SK-N-SH treated with all-trans-retinoic acid at 6 μM for 48 hours (cell line): ENCODE measurements around the gene LRIF1.
"Not testable (repeated sequence)": the region's sequence is repeated elsewhere in the genome, so short reads cannot be mapped to it uniquely, and the experiment has no call there.

Experiments
- ATAC-seq: fragments of 200-7000 bp; cut with Tn5 transposase; 3 replicates; pipeline ENCODE4 v1.9.1; 2020; ENCODE audit warnings: mild to moderate bottlenecking, moderate library complexity
- ARNTL ChIP-seq: fragments of 450-650 bp; formaldehyde crosslinking; IDR thresholded peaks from 2 replicates; pipeline ENCODE4 v1.5.0; 2020; ENCODE audit warnings: low read depth, mild to moderate bottlenecking, moderate library complexity, borderline replicate concordance
- CREB5 ChIP-seq: fragments of 250-450 bp; sonication (Bioruptor Pico); IDR thresholded peaks from 2 replicates; pipeline ENCODE4 v1.5.1; 2020; ENCODE audit warnings: low read depth, mild to moderate bottlenecking, moderate library complexity
- CSDC2 ChIP-seq: fragments of 250-450 bp; sonication (Bioruptor Pico); IDR thresholded peaks from 2 replicates; pipeline ENCODE4 v1.5.0; 2020; ENCODE audit warnings: mild to moderate bottlenecking, moderate library complexity
- CSRNP3 ChIP-seq: fragments of 250-450 bp; sonication (Bioruptor Pico); IDR thresholded peaks from 2 replicates; pipeline ENCODE4 v1.5.1; 2021; ENCODE audit warnings: mild to moderate bottlenecking, moderate library complexity
- ISL1 ChIP-seq: fragments of 250-450 bp; sonication (Bioruptor Pico); IDR thresholded peaks from 2 replicates; pipeline ENCODE4 v2.1.2; 2022; ENCODE audit warnings: mild to moderate bottlenecking, moderate library complexity
- OSR1 ChIP-seq: fragments of 250-450 bp; sonication (Bioruptor Pico); IDR thresholded peaks from 2 replicates; pipeline ENCODE4 v1.8.0; 2022; ENCODE audit warnings: moderate library complexity, mild to moderate bottlenecking, inconsistent platforms
- PPARA ChIP-seq: fragments of 250-450 bp; sonication (Bioruptor Pico); IDR thresholded peaks from 2 replicates; pipeline ENCODE4 v1.5.0; 2020; ENCODE audit warnings: mild to moderate bottlenecking, borderline replicate concordance
- RARB ChIP-seq: fragments of 250-450 bp; sonication (Bioruptor Pico); IDR thresholded peaks from 2 replicates; pipeline ENCODE4 v1.8.0; 2021; ENCODE audit warnings: mild to moderate bottlenecking, moderate library complexity
- SNAI2 ChIP-seq: fragments of 250-450 bp; sonication (Bioruptor Pico); IDR thresholded peaks from 2 replicates; pipeline ENCODE4 v1.5.0; 2020; ENCODE audit warnings: mild to moderate bottlenecking, moderate library complexity
- TCF4 ChIP-seq: fragments of 250-450 bp; sonication (Bioruptor Pico); IDR thresholded peaks from 2 replicates; pipeline ENCODE4 v1.8.0; 2021; ENCODE audit warnings: mild to moderate bottlenecking, moderate library complexity, borderline replicate concordance
- TOX ChIP-seq: fragments of 250-450 bp; sonication (Bioruptor Pico); IDR thresholded peaks from 2 replicates; pipeline ENCODE4 v1.8.0; 2021; ENCODE audit warnings: mild to moderate bottlenecking, moderate library complexity, borderline replicate concordance
- ZC3H10 ChIP-seq: fragments of 250-450 bp; sonication (Bioruptor Pico); IDR thresholded peaks from 2 replicates; pipeline ENCODE4 v1.5.1; 2021; ENCODE audit warnings: mild to moderate bottlenecking, moderate library complexity
- ZFP3 ChIP-seq: fragments of 250-450 bp; sonication (Bioruptor Pico); IDR thresholded peaks from 2 replicates; pipeline ENCODE4 v1.5.0; 2020; ENCODE audit warnings: mild to moderate bottlenecking, moderate library complexity
- ZFP30 ChIP-seq: fragments of 450-650 bp; formaldehyde crosslinking; IDR thresholded peaks from 2 replicates; pipeline ENCODE4 v1.5.0; 2022; ENCODE audit warnings: mild to moderate bottlenecking, moderate library complexity
- ZNF565 ChIP-seq: fragments of 450-650 bp; formaldehyde crosslinking; conservative IDR thresholded peaks from 2 replicates; pipeline ENCODE4 v1.5.0; 2020; ENCODE audit warnings: low read depth, mild to moderate bottlenecking, moderate library complexity
- ZNF70 ChIP-seq: fragments of 450-650 bp; formaldehyde crosslinking; IDR thresholded peaks from 2 replicates; pipeline ENCODE4 v1.5.0; 2020; ENCODE audit warnings: mild to moderate bottlenecking, moderate library complexity
- ZNF8 ChIP-seq: fragments of 450-650 bp; formaldehyde crosslinking; IDR thresholded peaks from 2 replicates; pipeline ENCODE4 v1.5.0; 2020; ENCODE audit warnings: mild to moderate bottlenecking, moderate library complexity
- TF ChIP-seq, protein P1 (sequence below): fragments of 250-450 bp; sonication (Bioruptor Pico); IDR thresholded peaks from 2 replicates; pipeline ENCODE4 v1.8.0; 2020; ENCODE audit warnings: mild to moderate bottlenecking, moderate library complexity, borderline replicate concordance
- TF ChIP-seq, protein P2 (sequence below): fragments of 250-450 bp; sonication (Bioruptor Pico); IDR thresholded peaks from 2 replicates; pipeline ENCODE4 v1.5.0; 2020; ENCODE audit warnings: mild to moderate bottlenecking, moderate library complexity
- TF ChIP-seq, protein P3 (sequence below): fragments of 250-450 bp; sonication (Bioruptor Pico); IDR thresholded peaks from 2 replicates; pipeline ENCODE4 v1.8.0; 2021; ENCODE audit warnings: low read depth, mild to moderate bottlenecking, moderate library complexity, borderline replicate concordance

The LRIF1 gene

DNA sequence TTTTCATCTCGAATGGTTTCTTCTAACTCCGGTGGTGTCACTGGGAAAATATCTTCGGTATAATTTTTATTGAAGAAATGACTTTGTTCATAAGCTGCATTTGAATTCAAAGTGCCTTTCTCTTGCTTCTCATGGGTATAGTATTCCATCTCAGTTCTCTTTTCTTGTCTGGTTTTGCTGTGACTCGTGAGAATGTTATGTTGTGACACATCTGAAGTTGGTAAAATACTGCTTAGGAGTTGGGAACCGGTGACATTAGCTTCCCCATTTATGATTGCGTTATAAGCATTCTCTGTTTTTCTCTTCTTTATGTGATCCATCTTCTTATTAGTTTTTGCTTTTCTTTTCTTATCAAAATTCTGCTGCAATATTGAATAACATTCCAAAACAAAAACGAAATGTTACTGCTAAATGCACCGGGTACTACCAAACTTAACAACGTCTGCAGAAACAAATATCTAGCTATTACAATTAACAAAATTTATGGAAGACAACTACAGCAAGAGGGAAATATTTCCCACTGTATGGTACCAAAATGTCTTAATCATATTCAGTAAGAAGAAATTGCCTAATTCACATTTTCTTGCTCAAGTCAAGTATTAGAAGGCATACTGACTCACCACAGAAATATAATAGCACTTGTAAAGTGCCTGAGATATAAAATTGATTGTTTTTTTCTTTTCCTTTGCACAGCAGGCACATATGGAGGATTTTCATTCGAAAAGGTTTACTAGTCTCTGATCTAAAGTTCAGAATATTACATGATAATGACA lies 15.5 kb downstream of the LRIF1 start:
- no peak for TF ChIP-seq ARNTL (CRISPR knock-in tag)
- no peak for TF ChIP-seq ZC3H10 (CRISPR knock-in tag)
- no peak for TF ChIP-seq ZNF8 (CRISPR knock-in tag)
- no peak for TF ChIP-seq OSR1
- TF ChIP-seq CSRNP3 (CRISPR knock-in tag), result no peak
- no peak for TF ChIP-seq ZNF70 (CRISPR knock-in tag)
- TF ChIP-seq ZNF565 (CRISPR knock-in tag), result no peak
- no peak for TF ChIP-seq RARB (CRISPR knock-in tag)
- TF ChIP-seq, protein P1, sequence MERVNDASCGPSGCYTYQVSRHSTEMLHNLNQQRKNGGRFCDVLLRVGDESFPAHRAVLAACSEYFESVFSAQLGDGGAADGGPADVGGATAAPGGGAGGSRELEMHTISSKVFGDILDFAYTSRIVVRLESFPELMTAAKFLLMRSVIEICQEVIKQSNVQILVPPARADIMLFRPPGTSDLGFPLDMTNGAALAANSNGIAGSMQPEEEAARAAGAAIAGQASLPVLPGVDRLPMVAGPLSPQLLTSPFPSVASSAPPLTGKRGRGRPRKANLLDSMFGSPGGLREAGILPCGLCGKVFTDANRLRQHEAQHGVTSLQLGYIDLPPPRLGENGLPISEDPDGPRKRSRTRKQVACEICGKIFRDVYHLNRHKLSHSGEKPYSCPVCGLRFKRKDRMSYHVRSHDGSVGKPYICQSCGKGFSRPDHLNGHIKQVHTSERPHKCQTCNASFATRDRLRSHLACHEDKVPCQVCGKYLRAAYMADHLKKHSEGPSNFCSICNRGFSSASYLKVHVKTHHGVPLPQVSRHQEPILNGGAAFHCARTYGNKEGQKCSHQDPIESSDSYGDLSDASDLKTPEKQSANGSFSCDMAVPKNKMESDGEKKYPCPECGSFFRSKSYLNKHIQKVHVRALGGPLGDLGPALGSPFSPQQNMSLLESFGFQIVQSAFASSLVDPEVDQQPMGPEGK (CRISPR knock-in tag), result no peak
- ATAC-seq, result no peak

DNA sequence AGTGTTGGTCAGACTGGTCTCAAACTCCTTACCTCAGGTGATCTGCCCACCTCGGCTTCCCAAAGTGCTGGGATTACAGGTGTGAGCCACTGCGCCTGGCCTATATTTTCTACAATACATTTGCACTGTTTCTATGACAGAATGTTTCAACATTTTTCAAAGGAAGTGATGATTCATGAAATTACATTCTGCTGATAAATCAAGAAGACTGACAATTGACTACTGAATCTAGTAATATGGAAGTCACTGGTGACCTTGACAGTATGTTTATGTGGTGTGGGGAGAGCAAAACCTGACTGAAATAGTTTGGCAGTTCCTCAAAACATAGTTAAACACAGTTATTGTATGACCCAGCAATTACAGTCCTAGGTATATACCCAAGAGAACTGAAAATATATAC lies 18.1 kb downstream of the LRIF1 start:
- TF ChIP-seq ZFP3 (no peak), ZC3H10 (CRISPR knock-in tag) (no peak), CSRNP3 (CRISPR knock-in tag) (no peak), ZNF8 (CRISPR knock-in tag) (no peak), ISL1 (CRISPR knock-in tag) (no peak), ARNTL (CRISPR knock-in tag) (no peak), SNAI2 (CRISPR knock-in tag) (no peak), PPARA (CRISPR knock-in tag) (no peak), ZNF565 (CRISPR knock-in tag) (no peak), OSR1 (no peak)
- TF ChIP-seq, protein P2, sequence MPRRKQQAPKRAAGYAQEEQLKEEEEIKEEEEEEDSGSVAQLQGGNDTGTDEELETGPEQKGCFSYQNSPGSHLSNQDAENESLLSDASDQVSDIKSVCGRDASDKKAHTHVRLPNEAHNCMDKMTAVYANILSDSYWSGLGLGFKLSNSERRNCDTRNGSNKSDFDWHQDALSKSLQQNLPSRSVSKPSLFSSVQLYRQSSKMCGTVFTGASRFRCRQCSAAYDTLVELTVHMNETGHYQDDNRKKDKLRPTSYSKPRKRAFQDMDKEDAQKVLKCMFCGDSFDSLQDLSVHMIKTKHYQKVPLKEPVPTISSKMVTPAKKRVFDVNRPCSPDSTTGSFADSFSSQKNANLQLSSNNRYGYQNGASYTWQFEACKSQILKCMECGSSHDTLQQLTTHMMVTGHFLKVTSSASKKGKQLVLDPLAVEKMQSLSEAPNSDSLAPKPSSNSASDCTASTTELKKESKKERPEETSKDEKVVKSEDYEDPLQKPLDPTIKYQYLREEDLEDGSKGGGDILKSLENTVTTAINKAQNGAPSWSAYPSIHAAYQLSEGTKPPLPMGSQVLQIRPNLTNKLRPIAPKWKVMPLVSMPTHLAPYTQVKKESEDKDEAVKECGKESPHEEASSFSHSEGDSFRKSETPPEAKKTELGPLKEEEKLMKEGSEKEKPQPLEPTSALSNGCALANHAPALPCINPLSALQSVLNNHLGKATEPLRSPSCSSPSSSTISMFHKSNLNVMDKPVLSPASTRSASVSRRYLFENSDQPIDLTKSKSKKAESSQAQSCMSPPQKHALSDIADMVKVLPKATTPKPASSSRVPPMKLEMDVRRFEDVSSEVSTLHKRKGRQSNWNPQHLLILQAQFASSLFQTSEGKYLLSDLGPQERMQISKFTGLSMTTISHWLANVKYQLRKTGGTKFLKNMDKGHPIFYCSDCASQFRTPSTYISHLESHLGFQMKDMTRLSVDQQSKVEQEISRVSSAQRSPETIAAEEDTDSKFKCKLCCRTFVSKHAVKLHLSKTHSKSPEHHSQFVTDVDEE (CRISPR knock-in tag), result no peak
- TF ChIP-seq, all 23 proteins: peak for 0
- ATAC-seq, result no peak

GRCh38 chr1:110944806-110945205 lies 18.9 kb downstream of the LRIF1 start:
- ATAC-seq, result no peak
- TF ChIP-seq SNAI2 (CRISPR knock-in tag) (no peak), TOX (CRISPR knock-in tag) (no peak), ZNF8 (CRISPR knock-in tag) (no peak), TCF4 (CRISPR knock-in tag) (no peak), ZNF70 (CRISPR knock-in tag) (no peak), ZFP30 (CRISPR knock-in tag) (no peak), CREB5 (no peak), ISL1 (CRISPR knock-in tag) (no peak)

- no peak for ATAC-seq
- TF ChIP-seq RARB (CRISPR knock-in tag) (no peak), CSDC2 (CRISPR knock-in tag) (no peak), ZNF565 (CRISPR knock-in tag) (no peak), PPARA (CRISPR knock-in tag) (no peak), OSR1 (no peak), ZFP30 (CRISPR knock-in tag) (no peak), ISL1 (CRISPR knock-in tag) (no peak), TCF4 (CRISPR knock-in tag) (no peak)
- TF ChIP-seq, protein P3, sequence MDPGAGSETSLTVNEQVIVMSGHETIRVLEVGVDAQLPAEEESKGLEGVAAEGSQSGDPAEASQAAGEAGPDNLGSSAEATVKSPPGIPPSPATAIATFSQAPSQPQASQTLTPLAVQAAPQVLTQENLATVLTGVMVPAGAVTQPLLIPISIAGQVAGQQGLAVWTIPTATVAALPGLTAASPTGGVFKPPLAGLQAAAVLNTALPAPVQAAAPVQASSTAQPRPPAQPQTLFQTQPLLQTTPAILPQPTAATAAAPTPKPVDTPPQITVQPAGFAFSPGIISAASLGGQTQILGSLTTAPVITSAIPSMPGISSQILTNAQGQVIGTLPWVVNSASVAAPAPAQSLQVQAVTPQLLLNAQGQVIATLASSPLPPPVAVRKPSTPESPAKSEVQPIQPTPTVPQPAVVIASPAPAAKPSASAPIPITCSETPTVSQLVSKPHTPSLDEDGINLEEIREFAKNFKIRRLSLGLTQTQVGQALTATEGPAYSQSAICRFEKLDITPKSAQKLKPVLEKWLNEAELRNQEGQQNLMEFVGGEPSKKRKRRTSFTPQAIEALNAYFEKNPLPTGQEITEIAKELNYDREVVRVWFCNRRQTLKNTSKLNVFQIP (CRISPR knock-in tag), result no peak
These were observed 27.2 kb downstream of the LRIF1 start for GRCh38 chr1:110936567-110936966.

- not testable (repeated sequence) for ATAC-seq
These were observed 32.6 kb downstream of the LRIF1 start for GRCh38 chr1:110931097-110931496.
